BJ (cell line): ENCODE data around the gene WHRN. TPM values are rescaled to one million over a fixed set of nuclear protein-coding genes. Genes with fewer than 3 reads are reported as not detected.

Experiments used
- CTCF ChIA-PET: fragments of 350-600 bp; formaldehyde crosslinking; extraction: SDS; loops from one replicate; lab custom pipeline; 2021; ENCODE audit warnings: antibody characterized with exemption, inconsistent platforms; lab: Yijun Ruan, JAX
- POLR2A ChIA-PET: fragments of 300-600 bp; sonication (Branson Sonifier 250); formaldehyde crosslinking; extraction: SDS; loops from one replicate; lab custom pipeline; 2021; ENCODE audit warnings: antibody characterized with exemption; lab: Charles Lee
- DNase-seq: peaks from one replicate; pipeline ENCODE4 v3.0.0-alpha.2; 2011; ENCODE audit warnings: low read depth
- H3K27me3 ChIP-seq: 2 replicates; pipeline ENCODE4 v1.6.0; 2011; ENCODE audit warnings: low read length; ENCODE audit not compliant: control insufficient read depth, insufficient read depth
- H3K36me3 ChIP-seq: 2 replicates; pipeline ENCODE4 v1.5.1; 2011; ENCODE audit warnings: low read length; ENCODE audit not compliant: control insufficient read depth, insufficient read depth
- H3K4me3 ChIP-seq: 2 replicates; pipeline ENCODE4 v1.5.1; 2011; ENCODE audit warnings: low read depth, mild to moderate bottlenecking, control low read depth, low read length
- CTCF ChIP-seq: IDR thresholded peaks from 2 replicates; pipeline ENCODE4 v1.5.1; 2011; ENCODE audit warnings: low read depth, mild to moderate bottlenecking, control low read depth, inconsistent platforms, low read length, moderate library complexity; ENCODE audit not compliant: insufficient read depth
- polyA plus RNA-seq: library from polyadenylated mRNA; depleted of rRNA; stranded (reverse); fragments of >200 nt; gene quantifications from 2 replicates; pipeline ENCODE4 v1.2.3, GENCODE V29; 2011

WHRN gene
- polyA plus RNA-seq, 1 experiment = 1.5 TPM

GRCh38 chr9:114371973-114372917, 133.0 kb downstream of the WHRN start:
- ChIA-PET CTCF (interaction anchor here (0.8 to 1.4 kb wide), 3 partner anchors 9 to 33 kb away, joined by 3 to 8 read pairs (median 4); partner anchors contain the start of gene AKNA), POLR2A (no interaction called here)
- Histone ChIP-seq H3K27me3 (no peaks in the 10 kb centered on the region), H3K4me3 (no peak overlapping the region), H3K36me3 (peaks cover 24% of the 10 kb centered on the region)
- TF ChIP-seq CTCF = no peak
- no peak for DNase-seq

DNA sequence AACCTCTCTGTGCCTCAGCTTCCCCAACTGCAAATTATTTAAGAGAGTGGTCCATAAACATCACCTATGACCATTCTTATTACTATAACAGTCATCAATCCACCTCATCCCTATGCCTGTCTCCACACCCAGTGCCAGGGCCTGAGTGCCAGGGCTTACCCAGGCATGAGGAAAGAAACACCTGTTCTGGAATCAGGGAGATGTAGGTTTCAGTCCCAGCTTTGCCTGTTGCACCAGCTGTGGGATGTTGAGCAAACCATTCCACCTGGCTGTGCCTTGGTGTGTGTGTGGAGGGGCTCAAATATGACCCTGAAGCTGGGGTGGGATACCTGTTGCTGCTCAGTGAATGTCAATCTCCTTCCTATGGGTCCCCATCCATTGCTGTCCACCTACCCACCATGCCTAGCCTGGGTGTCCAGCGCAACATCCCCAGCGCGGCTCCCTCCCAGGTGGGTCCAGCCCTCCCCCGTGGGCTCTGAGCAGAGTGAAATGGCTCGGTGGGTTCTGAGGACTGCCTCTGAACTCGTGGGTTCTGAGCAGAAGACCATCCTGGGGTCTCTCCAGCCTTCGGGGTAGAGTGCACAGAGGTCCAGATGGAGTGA, 133.8 kb downstream of the WHRN start:
- TF ChIP-seq CTCF = no peak
- peaks cover 20% of the 10 kb centered on the region for H3K36me3 ChIP-seq
- no peaks in the 10 kb centered on the region for H3K27me3 ChIP-seq
- POLR2A ChIA-PET = no interaction called here
- CTCF ChIA-PET = interaction anchor here (1.1 to 1.4 kb wide), 3 partner anchors 16 to 34 kb away, joined by 3 to 8 read pairs (median 4); partner anchors contain the start of gene AKNA
- H3K4me3 ChIP-seq = no peak overlapping the region
- DNase-seq = no peak

GRCh38 chr9:114370968-114371320, 134.3 kb downstream of the WHRN start:
- Histone ChIP-seq H3K36me3 (peaks cover 18% of the 10 kb centered on the region), H3K4me3 (no peak overlapping the region), H3K27me3 (no peaks in the 10 kb centered on the region)
- DNase-seq = no peak
- no peak for TF ChIP-seq CTCF
- ChIA-PET CTCF (interaction anchor here (1.1 to 1.4 kb wide), 3 partner anchors 16 to 35 kb away, joined by 3 to 8 read pairs (median 4); partner anchors contain the start of gene AKNA), POLR2A (no interaction called here)

GRCh38 chr9:114370251-114370967, 134.9 kb downstream of the WHRN start:
- H3K4me3 ChIP-seq = no peak overlapping the region
- TF ChIP-seq CTCF = no peak
- H3K36me3 ChIP-seq = peaks cover 18% of the 10 kb centered on the region
- H3K27me3 ChIP-seq = no peaks in the 10 kb centered on the region
- ChIA-PET CTCF (interaction anchor here (1.1 to 1.3 kb wide), 2 partner anchors 31 to 35 kb away, joined by 3 to 8 read pairs; no protein-coding TSS in a partner anchor), POLR2A (no interaction called here)
- DNase-seq = no peak
